ENCODE results near the gene TRPM1.

TRPM1 gene

DNA sequence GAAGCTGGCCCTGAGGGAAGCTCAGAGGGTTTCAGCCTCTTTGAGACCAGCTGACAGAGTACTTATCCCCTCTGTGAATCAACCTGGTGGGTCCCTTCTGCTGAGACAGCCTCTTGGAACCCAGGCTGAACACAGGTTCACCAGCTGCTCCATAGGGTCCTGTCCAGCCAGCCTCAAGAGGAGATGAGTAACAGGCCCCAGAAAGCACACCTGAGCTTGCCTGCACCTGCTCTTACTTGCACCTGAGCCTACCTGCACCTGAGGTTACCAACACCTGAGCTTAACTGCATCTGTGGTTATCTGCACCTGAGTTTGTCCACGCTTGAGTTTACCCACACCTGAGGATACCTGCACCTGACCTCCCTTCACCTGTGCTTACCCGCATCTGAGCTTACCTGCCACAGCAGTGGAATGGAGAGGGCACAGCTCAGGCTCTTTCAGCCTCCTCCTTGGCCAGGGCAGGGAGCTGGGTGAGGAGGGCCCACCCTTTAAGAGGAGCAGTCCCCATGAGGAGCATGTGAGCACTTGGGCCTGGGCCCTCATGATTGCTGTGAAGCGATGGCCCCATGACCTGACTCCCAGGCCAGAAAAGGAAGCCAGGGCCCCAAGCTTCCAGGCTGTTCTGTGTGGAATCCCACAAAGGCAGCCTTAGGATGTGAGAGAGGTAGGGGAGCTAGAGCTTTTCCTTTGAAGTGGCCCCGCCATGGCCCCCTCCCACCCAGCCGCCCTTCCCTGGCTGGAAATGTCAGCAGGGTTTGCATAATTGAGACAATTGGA, at the start of gene TRPM1:
Gene TRPM1, minus strand, starts transcription at position 464 of the 777 bp plus-strand sequence. CDS start 20,370 bp downstream, outside the sequence.
- TF ChIP-seq, protein P1, sequence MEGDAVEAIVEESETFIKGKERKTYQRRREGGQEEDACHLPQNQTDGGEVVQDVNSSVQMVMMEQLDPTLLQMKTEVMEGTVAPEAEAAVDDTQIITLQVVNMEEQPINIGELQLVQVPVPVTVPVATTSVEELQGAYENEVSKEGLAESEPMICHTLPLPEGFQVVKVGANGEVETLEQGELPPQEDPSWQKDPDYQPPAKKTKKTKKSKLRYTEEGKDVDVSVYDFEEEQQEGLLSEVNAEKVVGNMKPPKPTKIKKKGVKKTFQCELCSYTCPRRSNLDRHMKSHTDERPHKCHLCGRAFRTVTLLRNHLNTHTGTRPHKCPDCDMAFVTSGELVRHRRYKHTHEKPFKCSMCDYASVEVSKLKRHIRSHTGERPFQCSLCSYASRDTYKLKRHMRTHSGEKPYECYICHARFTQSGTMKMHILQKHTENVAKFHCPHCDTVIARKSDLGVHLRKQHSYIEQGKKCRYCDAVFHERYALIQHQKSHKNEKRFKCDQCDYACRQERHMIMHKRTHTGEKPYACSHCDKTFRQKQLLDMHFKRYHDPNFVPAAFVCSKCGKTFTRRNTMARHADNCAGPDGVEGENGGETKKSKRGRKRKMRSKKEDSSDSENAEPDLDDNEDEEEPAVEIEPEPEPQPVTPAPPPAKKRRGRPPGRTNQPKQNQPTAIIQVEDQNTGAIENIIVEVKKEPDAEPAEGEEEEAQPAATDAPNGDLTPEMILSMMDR (IDR thresholded peaks at IDR 0.05; ENCODE audit: extremely low read depth, missing control alignments), result no peak
- DNase-seq (ENCODE audit: low spot score), result peak; percentile 2

DNA sequence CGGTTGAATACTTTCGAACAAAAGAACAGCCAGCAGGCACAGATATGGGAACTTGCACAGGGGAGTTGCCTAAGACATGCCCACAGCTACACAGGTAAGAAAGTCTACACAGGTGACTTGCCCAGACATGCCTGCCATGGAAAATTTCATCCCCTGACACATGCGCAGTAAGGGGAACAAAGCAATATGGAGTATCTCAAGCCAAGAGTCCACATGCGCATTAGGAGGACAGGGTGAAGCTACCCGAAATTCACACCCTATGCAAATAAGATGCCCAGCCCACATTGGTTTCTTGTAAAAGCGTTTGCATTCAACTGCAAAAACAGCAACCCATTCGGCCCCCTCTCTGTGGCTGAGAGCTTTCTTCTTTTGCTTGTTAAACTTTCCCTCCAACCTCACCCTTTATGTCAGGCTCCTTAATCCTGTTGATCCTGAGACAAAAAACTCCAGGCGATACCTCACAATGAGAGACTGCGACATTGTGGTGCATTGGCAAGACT, 49.3 kb upstream of the TRPM1 start:
- TF ChIP-seq, protein P1 (IDR thresholded peaks at IDR 0.05; ENCODE audit: extremely low read depth, missing control alignments), result no peak
- no peak for DNase-seq (ENCODE audit: low spot score)

DNA sequence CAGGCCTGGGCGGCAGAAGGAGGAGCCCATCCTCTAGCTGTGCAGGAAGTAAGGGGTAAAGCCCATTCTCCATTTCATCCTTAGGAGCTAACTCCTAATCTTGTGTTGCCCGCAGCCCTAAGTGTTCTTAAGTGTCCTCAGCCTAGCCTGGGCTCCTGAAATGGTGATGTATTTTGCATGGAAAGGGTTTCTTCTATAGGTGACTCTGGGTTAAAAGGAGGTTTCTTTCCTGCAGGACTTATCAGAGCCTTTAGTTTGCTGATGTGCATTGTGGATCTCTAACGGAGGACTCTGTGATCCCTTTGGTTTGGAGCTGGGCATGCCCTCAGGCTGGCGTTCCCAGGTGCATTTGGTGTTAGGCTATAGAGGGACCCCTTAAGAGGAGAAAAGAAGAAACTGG, 48.5 kb upstream of the TRPM1 start:
- no peak for DNase-seq (ENCODE audit: low spot score)
- TF ChIP-seq, protein P1 (IDR thresholded peaks at IDR 0.05; ENCODE audit: extremely low read depth, missing control alignments), result no peak

DNA sequence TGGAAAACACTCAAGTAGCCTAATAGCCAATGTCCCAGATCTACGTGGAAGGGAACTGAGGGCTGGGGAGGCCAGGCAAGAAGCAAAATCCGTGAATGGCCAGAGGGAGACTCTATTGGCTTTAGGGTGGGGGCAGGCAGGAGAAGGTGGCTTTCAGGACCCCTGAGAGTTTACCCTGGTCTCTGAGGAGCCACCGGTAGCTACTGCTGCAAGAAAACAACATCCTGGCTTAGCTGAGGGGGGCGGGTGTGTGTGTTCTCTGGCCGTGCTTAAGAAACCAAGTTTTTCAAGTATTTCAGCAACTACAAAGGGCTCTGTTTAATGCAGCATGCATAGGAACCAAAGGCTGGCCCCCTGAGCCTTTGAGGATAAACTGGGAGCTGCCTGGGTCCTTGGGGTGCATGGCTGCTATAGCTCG, 47.6 kb upstream of the TRPM1 start:
- no peak for DNase-seq (ENCODE audit: low spot score)
- TF ChIP-seq, protein P1 (IDR thresholded peaks at IDR 0.05; ENCODE audit: extremely low read depth, missing control alignments), result no peak

DNA sequence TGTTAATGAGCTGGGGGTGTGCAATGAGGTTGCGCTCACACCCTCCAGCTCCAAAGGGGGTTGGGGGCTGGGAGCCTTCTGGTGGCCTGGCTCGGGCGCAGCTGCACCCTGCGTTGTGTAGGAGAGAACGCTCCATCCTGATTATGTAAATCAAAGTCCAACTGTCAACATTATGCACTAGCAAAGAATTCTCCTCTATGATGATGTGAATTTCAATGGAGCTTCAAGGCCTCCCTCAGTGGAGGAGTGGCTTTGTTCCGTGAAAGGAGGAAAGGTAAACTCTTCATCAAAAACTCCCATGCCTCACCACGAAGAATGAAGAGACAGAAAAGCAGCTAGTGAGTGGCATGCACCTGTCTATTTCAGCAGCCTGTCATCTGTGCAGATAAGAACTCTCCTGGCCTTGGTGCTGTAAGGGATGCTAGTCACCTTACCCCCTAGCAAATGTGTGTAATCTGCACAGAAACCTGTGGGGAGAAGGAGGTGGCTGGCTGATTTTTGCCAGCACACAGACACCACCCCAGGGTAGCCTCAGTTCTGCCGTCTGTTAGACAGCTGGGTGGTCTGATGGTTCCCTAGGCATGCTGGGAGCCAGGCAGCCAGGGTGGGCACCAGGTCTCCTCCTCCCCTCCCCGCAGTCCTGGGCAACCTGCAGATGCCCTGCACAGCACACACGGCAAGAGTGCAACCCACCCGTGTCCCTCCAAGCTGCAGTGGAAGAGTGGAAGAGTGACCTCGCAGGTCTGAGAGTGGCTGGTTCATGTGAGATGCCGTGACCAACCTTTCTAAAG, 47.0 kb upstream of the TRPM1 start:
- TF ChIP-seq, protein P1 (IDR thresholded peaks at IDR 0.05; ENCODE audit: extremely low read depth, missing control alignments), result no peak
- no peak for DNase-seq (ENCODE audit: low spot score)

DNA sequence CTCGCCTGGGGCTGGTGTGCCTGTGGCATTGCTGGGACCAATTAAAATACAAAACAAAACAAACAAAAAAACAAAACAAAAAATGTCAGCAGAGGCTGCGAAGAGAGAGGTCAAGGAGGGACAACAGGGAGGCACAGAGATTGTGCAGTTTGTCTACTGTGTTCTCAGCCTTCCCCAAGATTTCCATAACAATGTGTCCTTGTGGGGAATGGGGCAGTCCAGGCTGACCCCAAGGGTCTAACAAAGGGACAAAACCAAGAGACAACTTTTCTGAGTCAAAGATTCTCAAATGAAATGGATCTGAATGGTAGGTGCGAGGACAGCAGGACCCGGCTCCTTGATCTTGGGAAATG, 46.4 kb upstream of the TRPM1 start:
- TF ChIP-seq, protein P1 (IDR thresholded peaks at IDR 0.05; ENCODE audit: extremely low read depth, missing control alignments), result no peak
- no peak for DNase-seq (ENCODE audit: low spot score)

DNA sequence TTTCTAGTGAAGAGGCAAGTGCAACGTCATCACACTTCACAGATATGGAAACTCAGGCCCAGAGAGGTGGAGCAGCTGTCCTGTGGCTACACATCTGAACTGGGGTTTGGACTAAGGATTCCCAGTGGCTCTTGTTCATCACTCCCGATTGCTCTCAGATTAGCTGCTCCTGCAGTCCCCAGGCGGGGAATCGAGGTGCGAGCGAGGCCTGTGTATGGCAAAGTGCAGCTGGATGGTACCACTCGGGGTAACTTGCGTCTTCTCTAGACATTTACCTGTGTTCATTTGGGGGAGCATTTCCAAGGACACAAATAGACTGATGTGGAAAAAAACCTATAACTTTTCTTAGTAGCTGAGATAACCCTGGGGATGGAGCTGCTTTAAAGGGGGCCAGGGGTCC, 45.9 kb upstream of the TRPM1 start:
- TF ChIP-seq, protein P1 (IDR thresholded peaks at IDR 0.05; ENCODE audit: extremely low read depth, missing control alignments), result no peak
- no peak for DNase-seq (ENCODE audit: low spot score)

Measured in GM20000 (cell line).